Endothelial cell (in vitro differentiated cells): ENCODE results near the gene TMEFF2. TPM values are rescaled to one million over a fixed set of nuclear protein-coding genes. Genes with fewer than 3 reads are reported as not detected.

Source experiments
- DNase-seq: peaks from one replicate; pipeline ENCODE4 v3.0.0; 2021; ENCODE audit warnings: low spot score
- H3K27ac Mint-ChIP-seq: one replicate; pipeline ENCODE4 v1.8.0; 2021; ENCODE audit warnings: mixed read lengths, inconsistent platforms; ENCODE audit not compliant: unreplicated experiment
- H3K27me3 Mint-ChIP-seq: one replicate; pipeline ENCODE4 v1.8.0; 2021; ENCODE audit warnings: mild to moderate bottlenecking, moderate library complexity, mixed read lengths, inconsistent platforms; ENCODE audit not compliant: unreplicated experiment
- H3K36me3 Mint-ChIP-seq: one replicate; pipeline ENCODE4 v1.8.0; 2021; ENCODE audit warnings: mild to moderate bottlenecking, low read depth, mixed read lengths, inconsistent platforms; ENCODE audit not compliant: unreplicated experiment
- H3K4me1 Mint-ChIP-seq: one replicate; pipeline ENCODE4 v1.8.0; 2021; ENCODE audit warnings: mild to moderate bottlenecking, mixed read lengths, inconsistent platforms; ENCODE audit not compliant: unreplicated experiment
- H3K4me3 Mint-ChIP-seq: one replicate; pipeline ENCODE4 v1.8.0; 2021; ENCODE audit warnings: mild to moderate bottlenecking, mixed read lengths, inconsistent platforms; ENCODE audit not compliant: unreplicated experiment
- H3K9me3 Mint-ChIP-seq: one replicate; pipeline ENCODE4 v1.8.0; 2021; ENCODE audit warnings: mixed read lengths, inconsistent platforms; ENCODE audit not compliant: unreplicated experiment
- CTCF ChIP-seq: fragments of 200-600 bp; sonication (generic); IDR thresholded peaks from one replicate; pipeline ENCODE4 v1.5.0; 2021; ENCODE audit warnings: antibody characterized with exemption; ENCODE audit not compliant: unreplicated experiment
- total RNA-seq: library from RNA; stranded (reverse); fragmentation: NEBNext Ultra II Directional; extraction: Animal tissue kit (Norgen Biotek cat#: 25700); gene quantifications from one replicate; pipeline ENCODE4 v1.2.1, GENCODE V29; 2021; ENCODE audit not compliant: unreplicated experiment

The TMEFF2 gene
- total RNA-seq, 1 donor from 2014 or later = 0.10 TPM

GRCh38 chr2:191968120-191968519 is 226.6 kb downstream of the TMEFF2 start:
- Mint-ChIP-seq H3K36me3 (no peaks in the 10 kb centered on the region), H3K27ac (no peak overlapping the region), H3K27me3 (no peaks in the 10 kb centered on the region), H3K9me3 (no peaks in the 10 kb centered on the region), H3K4me3 (no peak overlapping the region), H3K4me1 (peaks cover 20% of the 10 kb centered on the region)
- DNase-seq = no peak
- no peak for TF ChIP-seq CTCF

GRCh38 chr2:191965733-191966132 is 229.0 kb downstream of the TMEFF2 start:
- TF ChIP-seq CTCF = no peak
- Mint-ChIP-seq H3K9me3 (no peaks in the 10 kb centered on the region), H3K4me1 (peaks cover 16% of the 10 kb centered on the region), H3K27me3 (no peaks in the 10 kb centered on the region), H3K36me3 (no peaks in the 10 kb centered on the region), H3K27ac (no peak overlapping the region), H3K4me3 (no peak overlapping the region)
- no peak for DNase-seq

- Mint-ChIP-seq H3K9me3 (no peaks in the 10 kb centered on the region), H3K27ac (no peak overlapping the region), H3K4me3 (no peak overlapping the region), H3K4me1 (peaks cover 23% of the 10 kb centered on the region), H3K27me3 (no peaks in the 10 kb centered on the region), H3K36me3 (no peaks in the 10 kb centered on the region)
- no peak for DNase-seq
- no peak for TF ChIP-seq CTCF
Observed at GRCh38 chr2:191961556-191961955, 233.2 kb downstream of the TMEFF2 start.

GRCh38 chr2:191959209-191959608 is 235.5 kb downstream of the TMEFF2 start:
- no peaks in the 10 kb centered on the region for H3K9me3 Mint-ChIP-seq
- no peak overlapping the region for H3K27ac Mint-ChIP-seq
- no peak overlapping the region for H3K4me3 Mint-ChIP-seq
- H3K4me1 Mint-ChIP-seq = peaks cover 20% of the 10 kb centered on the region
- no peak for DNase-seq
- no peaks in the 10 kb centered on the region for H3K36me3 Mint-ChIP-seq
- no peaks in the 10 kb centered on the region for H3K27me3 Mint-ChIP-seq
- no peak for TF ChIP-seq CTCF

- DNase-seq = no peak
Observed at GRCh38 chr2:191957996-191958860, 236.5 kb downstream of the TMEFF2 start.

More at GRCh38 chr2:191957996-191958860, 236.5 kb downstream of the TMEFF2 start:
- H3K27me3 Mint-ChIP-seq = no peaks in the 10 kb centered on the region
- H3K4me3 Mint-ChIP-seq = no peak overlapping the region
- no peaks in the 10 kb centered on the region for H3K36me3 Mint-ChIP-seq
- no peaks in the 10 kb centered on the region for H3K9me3 Mint-ChIP-seq
- H3K27ac Mint-ChIP-seq = no peak overlapping the region
- H3K4me1 Mint-ChIP-seq = peaks cover 20% of the 10 kb centered on the region
- no peak for TF ChIP-seq CTCF
